ENCODE data around the gene EDC4.
"Not testable (repeated sequence)": the region's sequence is repeated elsewhere in the genome, so short reads cannot be mapped to it uniquely, and the experiment has no call there.

EDC4 gene

DNA sequence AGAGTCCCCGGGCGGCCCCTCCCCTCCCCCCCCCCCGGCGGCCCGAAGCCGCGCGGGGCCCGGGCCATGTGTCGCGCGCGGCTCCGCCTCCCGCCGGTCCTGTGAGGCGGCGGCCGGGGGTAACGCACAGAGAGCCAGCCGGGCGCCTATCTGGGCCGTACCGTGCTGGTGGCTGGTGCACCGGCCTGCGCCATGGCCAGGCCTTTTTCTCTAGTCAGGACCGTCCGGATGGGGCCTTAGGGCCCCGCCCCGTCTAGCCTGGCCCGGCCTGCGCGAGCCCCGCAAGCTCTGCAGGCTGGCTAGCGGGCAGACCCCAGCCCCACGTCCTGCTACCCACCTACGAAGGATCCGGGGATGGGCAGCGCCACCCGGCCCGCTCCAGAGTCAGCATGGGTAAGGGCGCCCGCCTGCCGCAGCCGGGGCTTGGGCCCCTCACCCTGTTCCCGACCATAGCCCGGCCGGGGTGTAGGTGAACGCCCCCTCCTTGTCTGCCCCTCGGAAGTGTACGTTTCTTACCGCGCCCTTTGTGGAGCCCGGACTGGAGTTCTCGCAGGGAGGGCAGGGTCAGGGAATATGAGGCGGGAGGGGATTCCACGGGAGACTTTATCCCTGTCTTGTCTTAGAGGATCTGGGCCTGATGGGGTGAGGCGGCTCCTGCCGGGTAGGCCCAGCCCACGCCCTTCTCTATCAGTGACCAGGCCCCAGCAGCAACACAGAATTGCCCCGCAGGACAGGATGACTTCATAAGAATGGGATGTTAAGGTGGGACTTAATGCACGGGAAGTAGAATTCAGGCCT lies 25.6 kb upstream of the EDC4 start, which contains the start of gene CENPT:
Gene CENPT (minus strand): TSS at position 630 of the 798 bp plus-strand sequence. CDS start 13,834 bp downstream, outside the sequence.
- peak; percentile 11 for DNase-seq

- no peak for DNase-seq
Observed at GRCh38 chr16:67848118-67848517, 24.7 kb upstream of the EDC4 start.

DNA sequence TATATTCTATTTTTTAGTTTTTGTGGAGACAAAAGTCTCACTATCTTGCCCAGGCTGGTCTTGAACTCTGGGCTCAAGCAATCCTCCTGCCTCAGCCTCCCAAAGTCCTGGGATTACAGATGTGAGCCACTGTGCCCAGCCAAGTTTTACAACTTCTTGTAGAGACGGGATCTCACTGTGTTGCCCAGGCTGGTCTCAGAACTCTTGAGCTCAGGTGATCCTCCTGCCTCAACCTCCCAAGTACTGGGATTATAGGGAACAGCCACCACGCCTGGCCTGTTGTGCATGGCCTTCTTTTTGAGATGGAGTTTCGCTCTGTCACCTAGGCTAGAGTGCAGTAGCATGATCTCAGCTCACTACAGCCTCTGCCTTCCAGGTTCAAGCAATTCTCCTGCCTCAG lies 19.2 kb upstream of the EDC4 start:
- DNase-seq = no peak

- DNase-seq = no peak
Observed at GRCh38 chr16:67855789-67856188, 17.1 kb upstream of the EDC4 start.

DNA sequence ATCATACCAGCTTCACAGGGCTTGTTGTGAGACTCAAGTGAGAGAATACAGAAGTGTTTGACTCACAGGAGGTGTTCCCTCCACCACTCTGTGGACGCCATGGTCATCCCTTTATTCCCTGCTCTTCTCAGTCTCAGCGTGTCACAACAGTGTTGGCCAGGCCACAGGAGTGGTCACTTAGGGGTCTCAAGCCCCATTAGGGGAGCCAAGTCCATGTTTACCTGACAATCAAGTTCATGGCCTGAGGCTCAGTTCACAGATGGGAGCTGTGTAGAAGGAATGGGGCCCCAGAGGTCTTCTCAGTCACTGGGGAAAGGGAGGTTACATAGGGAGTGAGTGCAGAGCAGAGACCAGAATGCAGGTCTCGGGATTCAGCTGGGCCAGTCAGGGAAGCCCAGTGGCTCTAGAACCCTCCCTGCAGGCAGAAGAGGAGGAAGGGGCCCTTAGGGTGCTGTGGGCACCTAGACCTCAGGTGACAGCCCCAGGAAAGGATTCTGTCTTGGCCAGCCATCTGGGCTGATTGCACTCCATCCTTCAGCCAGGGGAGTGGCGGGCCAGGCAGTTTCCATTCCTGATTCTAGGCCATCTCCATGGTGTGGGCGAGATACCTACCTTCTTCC lies 15.8 kb upstream of the EDC4 start:
- no peak for DNase-seq

DNA sequence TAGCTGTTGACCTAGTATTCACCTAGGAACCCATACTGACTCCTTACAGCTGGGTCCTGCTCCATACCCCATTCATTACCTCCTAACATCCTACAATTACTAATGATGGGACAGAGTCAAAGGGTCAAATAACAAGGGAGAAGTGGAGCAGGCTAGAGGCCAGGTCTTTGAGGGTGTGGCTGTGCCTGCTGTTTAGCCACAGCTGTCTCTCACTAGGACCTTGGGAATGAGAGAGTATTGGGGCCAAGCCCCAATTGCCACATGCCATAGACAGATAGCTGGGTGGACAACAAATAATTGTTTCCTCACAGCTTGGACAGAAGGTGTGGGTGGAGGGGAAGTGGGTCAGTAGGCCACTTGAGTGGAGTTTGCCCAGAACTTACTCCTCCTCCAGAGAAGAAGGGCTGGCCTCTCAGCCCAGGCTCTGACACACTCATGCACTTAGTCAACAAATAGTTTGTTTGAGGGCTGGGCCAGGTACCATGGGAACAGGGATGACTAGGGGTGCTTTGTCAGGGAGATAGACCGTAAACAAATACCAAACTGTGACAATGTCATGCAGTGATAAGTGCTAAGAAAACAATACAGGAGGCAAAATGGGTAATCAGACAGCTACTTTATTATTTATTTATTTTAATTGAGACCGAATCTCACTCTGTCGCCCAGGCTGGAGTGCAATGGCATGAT lies 15.2 kb upstream of the EDC4 start:
- no peak for DNase-seq

- no peak for DNase-seq
Observed at GRCh38 chr16:67858500-67858899, 14.4 kb upstream of the EDC4 start.

- DNase-seq = no peak
Observed at GRCh38 chr16:67860589-67861398, 12.1 kb upstream of the EDC4 start.

DNA sequence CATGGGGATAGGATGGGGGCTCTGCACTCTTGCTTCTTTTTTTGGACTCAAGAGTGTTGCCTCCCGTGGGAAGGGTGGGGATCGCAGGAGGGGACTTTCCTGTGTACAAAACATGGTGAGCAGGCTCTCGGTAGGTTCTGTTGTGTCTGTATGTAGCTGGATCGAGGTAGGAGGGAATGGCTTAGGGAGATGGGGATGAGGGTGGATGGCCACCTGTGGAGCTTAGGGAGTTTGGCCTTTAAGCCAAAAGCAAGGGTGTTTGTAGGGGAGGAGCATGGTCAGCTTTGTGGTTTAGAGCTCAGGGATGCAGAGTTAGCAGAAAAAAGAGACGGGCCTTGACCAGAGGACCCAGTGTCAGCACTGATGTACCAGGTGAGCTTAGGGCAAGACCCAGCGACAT lies 11.0 kb upstream of the EDC4 start:
- DNase-seq = no peak

GRCh38 chr16:67862623-67863583 lies 9.9 kb upstream of the EDC4 start:
- no peak for DNase-seq

- DNase-seq = not testable (repeated sequence)
Observed at GRCh38 chr16:67864044-67864443, 8.8 kb upstream of the EDC4 start.

DNA sequence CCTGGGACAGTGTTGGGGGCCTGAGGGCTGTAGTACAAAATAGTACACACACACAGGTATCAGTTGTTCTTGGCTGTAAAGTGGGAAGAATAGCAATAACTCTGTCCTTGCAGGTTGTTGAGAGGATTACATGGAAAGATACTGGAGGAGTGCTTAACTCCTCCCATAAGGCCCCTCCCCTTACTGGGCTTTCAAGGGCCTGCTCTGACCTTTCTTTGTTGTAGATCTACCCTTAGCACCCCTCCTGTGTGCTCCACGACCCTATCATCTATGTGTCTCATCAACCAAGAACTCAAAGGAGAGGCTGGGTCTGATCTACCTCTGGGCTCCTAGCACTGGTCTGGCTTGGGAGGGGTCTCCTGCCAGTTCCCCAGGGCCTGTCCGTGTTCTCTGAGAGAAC lies 8.3 kb upstream of the EDC4 start:
- no peak for DNase-seq

- no peak for DNase-seq
Observed at GRCh38 chr16:67865318-67865717, 7.5 kb upstream of the EDC4 start.

DNA sequence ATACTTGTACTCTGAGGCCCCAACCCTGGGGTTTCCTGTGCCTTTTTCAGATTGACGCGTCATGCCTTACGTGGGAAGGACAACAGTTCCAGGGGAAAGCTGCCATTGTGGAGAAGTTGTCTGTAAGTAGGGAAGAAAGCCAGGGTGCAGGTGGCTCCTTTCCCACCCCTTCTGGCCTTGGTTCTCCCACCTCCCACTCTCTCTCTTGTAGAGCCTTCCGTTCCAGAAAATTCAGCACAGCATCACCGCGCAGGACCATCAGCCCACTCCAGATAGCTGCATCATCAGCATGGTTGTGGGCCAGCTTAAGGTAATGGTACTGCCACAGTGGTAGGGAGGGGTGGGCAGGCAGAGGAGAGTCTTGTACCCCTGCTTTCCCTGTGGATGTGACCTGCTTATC lies 4.6 kb upstream of the EDC4 start:
- DNase-seq = no peak

DNA sequence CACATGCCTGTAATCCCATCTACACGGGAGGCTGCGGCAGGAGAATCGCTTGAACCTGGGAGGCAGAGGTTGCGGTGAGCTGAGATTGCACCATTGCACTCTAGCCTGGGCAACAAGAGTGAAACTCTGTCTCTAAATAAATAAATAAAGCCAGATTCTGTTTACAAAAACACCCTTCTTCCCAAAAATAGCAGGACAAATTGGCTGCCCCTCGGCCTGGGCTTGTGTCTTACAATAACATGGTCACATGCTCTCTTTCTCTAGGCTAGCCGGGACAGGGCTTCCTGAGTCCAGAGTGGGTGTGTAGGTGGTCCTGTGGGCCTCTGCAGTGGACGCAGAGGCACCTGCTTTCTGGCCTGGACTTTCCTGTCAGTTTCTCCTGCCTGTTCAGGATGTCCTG lies 3.2 kb upstream of the EDC4 start:
- no peak for DNase-seq

DNA sequence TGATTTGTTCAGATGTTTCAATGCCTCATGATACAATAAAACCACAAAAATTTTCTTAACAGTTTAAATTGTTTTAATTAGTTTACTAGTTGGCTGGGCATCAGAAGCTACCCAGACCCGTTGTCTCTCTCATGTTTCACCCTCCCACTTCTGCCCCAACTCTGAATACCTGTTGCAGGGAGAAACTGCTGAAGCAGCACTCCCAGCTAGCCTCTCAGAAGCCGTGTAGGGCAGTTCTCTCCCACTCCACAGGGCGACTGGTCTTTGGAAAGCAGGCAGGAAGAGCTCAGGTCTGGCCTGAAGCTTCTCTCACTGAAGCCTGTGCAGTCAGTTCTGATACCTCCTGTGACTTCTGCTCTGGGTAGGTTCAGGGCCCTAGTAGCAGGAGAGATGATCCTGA lies 1.6 kb upstream of the EDC4 start:
- DNase-seq = no peak

- no peak for DNase-seq
Observed at GRCh38 chr16:67872131-67872630, 671 bp upstream of the EDC4 start.

DNA sequence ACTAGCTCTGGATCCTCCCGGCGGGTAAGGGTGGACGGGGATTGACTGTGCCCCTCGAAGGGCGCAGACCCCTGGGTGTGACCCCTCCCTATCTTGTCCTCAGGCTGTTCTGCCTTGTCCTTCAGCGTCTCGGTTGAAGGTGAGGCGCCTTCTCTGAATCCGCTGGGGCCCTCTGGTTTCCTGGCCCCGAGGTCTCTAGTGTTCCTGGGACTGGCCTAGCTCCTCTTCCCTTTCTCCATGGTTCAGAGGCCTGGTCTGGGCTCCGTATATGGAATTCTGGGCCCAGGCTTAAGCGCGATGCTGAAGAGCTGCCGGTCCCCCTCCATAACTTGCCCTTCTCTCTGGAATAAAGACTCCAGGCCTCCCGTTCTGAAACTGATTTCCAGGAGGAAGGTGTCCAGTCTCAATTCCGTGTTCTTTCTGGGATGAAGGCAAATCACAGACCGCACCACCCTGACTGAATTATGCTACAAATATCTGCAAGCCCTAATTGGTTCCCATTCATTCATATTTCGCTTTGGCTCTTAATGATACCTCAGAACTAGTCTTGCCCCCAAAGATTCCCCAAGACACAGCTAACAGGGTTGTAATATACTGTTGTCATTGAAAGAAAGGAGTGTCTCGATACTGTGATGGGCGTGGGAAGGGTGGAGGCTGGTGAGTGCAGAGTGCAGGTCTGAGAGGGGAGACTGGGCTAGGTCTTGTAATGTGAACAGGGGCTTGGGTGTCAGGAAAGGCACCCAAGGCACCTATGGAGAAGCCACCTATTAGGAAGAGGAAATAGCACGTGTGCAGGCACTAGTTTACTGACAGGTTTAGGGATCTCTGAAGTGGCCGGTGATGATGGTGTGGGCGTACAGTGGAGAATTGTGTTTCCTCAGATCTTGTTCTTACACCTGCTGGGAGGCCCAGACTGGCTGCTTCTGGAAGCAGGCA lies 851 bp downstream of the EDC4 start:
- DNase-seq = no peak

DNA sequence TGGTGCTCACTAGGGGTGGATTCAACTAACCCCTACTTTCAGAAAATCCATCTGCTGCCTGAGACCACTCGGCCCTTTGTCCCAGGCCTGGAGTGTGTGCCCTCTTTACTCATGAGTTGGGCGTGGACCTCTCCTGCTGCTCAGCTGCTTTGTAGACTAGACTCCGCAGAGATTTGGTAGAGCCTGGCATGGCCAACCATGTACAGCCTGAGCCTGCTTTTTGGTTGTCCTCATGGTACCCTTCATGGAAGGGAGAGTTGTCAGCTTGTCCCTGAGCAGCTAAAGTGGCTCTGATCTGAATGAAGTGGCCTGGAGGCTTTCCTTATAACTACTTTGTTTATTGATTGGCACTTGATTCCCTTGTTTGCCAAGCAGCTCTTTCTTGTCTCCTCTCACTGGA lies 1.5 kb downstream of the EDC4 start:
- no peak for DNase-seq

GRCh38 chr16:67877064-67877463 lies 4.2 kb downstream of the EDC4 start:
- no peak for DNase-seq

GRCh38 chr16:67878232-67878631 lies 5.4 kb downstream of the EDC4 start:
- no peak for DNase-seq

All from activated CD4-positive, alpha-beta T cell treated with anti-CD3 and anti-CD28 coated beads for 1 hour (primary cell).